ENCODE measurements around the gene DDX52. TPM values are rescaled to one million over a fixed set of nuclear protein-coding genes. Genes with fewer than 3 reads are reported as not detected.
"Not testable (repeated sequence)": the region's sequence is repeated elsewhere in the genome, so short reads cannot be mapped to it uniquely, and the experiment has no call there.

DDX52 gene
- total RNA-seq, 1 donor from 2014 or later = 39.2 TPM

DNA sequence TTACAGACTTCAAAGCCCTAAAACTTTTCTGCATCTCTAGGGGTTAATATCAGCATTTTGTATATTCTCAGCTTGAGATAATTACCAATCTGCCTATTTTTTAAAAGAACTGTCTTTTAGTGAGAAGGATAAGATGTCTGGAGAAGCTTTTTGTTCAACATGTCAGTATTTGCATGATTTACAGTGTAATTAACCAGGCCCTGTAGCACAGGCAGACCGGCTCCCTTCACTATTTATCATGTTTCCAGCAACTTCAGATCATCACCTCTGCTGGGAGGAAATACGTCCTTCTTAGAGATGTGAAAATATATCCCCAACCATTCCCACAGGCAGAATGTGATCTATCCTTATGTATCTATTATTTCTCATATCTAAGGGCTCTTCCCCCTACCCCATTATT, 8.6 kb upstream of the DDX52 start:
- intact Hi-C loops (cut with micrococcal nuclease) = no loop called here

DNA sequence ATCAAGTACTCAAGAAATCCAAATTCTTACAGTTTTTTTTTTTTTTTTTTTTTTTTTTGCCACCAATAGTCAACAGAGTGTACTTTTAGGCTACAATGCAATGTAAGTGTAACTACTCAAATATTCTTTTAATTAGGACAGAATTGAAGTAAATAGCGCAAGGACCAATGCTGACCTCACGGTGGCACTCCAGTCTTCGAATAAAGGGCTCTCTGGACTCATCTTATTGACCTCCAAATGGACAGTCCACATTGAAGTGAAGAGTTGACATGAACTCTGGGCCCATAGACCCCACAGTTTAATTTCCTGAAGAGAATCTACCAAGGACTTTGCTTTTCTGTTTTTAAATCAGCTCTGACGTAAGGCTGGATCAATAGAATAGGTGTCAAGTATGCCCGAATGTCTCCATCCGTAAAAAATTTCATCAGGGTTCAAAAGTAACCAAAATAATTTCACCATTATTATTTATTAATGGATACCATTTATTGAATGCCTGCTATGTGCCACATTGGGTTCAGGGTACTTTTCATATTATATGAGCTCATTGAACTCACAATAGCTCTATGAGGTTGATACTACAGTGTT, 7.3 kb upstream of the DDX52 start:
- intact Hi-C loops (cut with micrococcal nuclease) = no loop called here

DNA sequence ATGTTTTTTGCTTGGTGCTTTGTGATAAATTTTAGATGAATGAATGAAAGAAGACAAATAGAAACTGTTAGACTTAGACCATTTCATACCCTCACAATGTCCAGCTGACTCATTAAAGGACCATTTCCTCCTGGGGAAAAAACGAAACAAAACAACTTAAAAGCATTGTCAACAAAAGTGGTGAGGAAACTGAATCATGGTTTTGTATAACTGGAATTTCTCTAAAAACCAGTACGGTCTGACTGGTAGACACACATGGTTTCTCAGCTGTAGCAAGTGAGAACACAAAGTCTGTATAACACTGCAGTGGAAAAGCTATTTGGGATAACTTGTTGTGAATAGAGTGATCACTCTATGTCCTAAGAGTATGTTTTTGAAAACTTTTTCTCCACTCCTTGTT, 5.3 kb upstream of the DDX52 start:
- intact Hi-C loops (cut with micrococcal nuclease) = no loop called here

DNA sequence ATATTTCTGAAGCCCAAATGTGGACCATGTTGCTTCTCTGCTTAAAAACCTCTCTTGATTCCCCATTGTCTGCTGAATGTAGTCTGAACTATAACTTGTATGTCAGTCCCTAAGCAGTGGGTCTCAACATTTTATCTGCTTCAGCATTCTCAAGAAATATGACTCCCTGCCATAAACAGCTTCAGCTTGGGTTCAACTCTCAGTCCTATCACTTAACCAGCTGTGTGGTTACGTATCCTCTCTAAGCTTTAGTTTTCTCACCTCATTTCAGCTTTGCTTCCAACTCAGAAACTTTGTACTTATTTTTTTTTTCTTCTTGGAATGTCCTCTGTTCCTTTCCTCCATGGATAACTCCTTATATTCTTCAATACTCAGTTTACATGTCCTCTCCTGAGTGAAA, 4.6 kb upstream of the DDX52 start:
- intact Hi-C loops (cut with micrococcal nuclease) = no loop called here

DNA sequence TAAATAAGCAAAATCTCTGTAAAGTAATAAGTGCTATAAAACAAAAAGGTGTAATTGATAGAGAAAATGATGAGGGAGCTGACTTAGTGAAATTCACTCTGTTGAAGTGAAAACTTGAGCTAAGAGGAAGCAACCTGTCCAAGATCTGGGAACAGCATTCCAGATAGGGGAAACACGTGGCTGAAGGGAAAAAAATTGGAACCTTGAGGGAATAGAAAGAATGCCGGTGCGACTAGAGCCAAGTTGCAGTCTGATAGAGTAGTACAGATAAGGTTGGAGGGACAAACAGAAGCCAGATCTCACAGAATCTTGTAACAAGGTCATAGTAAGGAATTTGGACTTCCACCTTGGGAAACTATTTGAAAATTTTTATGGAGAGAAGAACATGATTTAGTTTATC, 623 bp upstream of the DDX52 start:
- intact Hi-C loops (cut with micrococcal nuclease) = loop anchor here (1.0 kb wide), 2 partner anchors 35 to 147 kb away; partner anchors contain the start of gene SYNRG

DNA sequence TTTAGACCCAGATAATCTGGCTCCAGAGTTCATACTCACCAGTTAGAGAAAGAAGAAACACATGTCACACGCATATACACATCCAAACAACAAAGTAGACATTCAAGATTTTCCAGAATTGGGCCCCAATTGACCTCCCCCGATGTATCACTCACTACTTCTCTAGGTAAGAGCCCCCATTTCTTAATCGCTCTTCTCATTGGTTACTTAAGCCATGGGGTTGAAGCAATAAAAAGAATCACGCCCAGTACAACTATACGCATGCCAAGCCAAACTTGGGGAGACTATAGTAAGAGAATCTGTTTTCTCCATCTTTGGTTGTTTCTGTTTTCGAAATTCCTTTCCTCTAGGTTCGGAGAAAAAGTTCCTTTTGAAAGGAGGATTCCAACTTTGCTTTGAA, 565 bp downstream of the DDX52 start:
- intact Hi-C loops (cut with micrococcal nuclease) = loop anchor here (1.0 kb wide), 2 partner anchors 33 to 149 kb away; partner anchors contain the start of gene SYNRG

DNA sequence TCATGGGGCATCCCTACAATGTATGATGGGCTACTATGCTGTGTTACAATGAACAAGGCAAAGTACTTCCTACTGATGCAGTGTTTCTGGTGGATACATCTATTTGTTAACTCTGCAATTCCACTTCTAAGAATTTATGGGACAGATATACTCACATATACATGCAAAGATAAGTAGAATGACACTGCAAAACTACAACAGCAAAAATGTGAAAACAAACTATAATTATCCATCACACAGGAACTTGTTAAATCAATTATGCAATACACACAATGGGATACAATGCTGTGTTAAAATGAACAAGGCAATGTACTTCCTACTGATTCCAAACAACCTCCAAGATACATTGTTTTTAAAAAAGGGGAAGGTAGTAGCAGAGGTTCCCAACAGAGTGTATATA, 3.2 kb downstream of the DDX52 start:
- intact Hi-C loops (cut with micrococcal nuclease) = no loop called here

DNA sequence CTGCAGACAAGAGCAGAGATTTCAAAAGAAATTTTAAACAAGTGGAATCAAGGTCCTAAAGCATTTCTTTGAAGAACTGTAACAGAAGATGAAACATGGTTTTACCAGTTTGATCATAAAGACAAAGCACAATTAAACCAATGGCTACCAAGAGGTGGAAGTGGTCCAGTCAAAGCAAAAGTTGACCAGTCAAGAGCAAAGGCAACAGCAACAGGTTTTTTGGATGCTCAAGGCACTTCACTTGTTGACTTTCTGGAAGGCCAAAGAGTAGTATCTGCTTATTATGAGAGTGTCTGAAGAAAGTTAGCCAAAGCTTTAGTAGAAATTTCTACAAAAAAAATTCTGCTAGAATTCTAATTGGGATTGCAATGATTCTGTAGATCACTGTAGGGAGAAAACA, 5.3 kb downstream of the DDX52 start:
- intact Hi-C loops (cut with micrococcal nuclease) = no loop called here

DNA sequence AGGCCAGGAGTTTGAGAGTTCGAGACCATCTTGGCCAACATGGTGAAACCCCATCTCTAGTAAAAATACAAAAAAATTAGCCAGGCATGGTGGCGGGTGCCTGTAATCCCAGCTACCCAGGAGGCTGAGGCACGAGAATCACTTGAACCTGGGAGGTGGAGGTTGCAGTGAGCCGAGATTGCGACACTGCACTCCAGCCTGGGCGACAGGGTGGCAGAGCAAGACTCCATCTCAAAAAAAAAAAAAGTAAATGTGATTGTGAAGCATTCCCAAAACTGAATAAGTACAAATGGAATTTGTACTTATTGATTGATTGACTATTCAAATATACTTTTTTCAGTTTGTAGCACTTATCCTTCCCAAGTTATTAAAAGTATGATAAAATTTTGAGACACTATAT, 26.8 kb downstream of the DDX52 start:
- intact Hi-C loops (cut with micrococcal nuclease) = not testable (repeated sequence)

DNA sequence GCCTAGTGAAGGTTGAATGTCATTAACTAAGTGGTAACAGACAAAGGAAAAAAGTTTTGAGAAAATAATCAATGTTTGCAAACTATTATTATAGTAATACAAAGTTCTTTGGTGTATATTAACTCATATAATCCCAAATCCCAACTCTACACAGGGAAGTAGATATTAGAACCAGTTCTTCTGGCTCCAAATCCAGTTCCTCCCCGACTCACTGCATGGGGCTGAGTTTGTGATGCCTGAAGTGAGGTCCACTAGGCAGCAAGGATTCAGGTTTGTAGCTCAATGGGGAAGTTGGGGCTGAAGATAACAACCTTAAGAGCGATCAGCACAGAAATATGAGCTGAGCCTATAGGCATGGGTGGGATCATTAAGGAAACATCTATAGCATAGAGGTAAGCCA, 28.4 kb downstream of the DDX52 start:
- intact Hi-C loops (cut with micrococcal nuclease) = no loop called here

DNA sequence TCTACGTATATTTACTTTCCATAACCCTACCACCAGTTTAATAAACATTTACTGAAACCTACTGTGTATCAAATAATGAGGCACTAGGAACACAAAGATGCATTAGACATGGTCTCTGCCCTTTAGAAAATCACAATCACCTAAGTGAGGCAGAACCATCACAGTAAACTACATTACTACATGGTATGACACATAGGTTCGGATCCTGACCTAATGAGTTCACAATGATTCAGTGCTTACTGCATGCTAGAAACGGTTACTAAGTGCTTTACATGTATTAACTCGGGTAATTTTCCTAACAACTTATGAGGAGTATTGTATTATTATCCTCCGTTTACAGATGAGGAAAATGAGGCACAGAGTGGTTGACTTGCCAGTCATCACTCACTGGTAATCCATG, 28.9 kb downstream of the DDX52 start:
- intact Hi-C loops (cut with micrococcal nuclease) = no loop called here

DNA sequence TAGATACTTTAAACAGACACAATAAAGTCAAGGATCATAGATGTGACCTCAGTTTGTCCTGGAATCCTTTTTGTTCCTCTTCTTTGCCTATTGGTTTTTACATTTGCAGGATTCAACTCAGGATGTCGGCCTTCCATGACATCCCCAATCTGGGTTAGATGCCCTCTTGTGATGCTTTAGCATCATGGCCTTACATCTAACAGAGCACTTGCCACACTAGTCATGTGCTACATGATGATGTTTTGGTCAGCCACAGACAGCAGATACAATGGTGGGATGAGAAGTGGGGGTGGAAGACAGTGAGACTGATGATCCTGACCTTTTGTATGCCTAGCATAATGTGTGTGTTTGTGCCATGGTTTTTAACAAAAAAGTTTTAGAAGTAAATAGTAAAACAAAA, 32.3 kb downstream of the DDX52 start:
- intact Hi-C loops (cut with micrococcal nuclease) = no loop called here

DNA sequence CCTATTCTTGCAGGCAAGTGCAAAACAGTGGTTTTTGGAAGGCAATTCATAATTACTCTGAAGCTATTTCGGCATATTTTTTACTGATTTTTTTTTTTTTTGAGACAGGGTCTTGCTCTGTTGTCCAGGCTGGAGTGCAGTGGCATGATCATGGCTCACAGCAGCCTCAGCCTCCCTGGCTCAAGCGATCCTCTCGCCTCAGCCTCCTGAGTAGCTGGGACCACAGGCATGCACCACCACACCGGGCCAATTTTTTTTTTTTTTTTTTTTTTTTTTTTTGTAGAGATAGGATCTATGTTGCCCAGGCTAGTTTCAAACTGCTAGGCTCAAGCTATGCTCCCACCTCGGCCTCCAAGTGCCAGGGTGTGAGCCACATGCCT, 33.2 kb downstream of the DDX52 start:
- intact Hi-C loops (cut with micrococcal nuclease) = not testable (repeated sequence)

DNA sequence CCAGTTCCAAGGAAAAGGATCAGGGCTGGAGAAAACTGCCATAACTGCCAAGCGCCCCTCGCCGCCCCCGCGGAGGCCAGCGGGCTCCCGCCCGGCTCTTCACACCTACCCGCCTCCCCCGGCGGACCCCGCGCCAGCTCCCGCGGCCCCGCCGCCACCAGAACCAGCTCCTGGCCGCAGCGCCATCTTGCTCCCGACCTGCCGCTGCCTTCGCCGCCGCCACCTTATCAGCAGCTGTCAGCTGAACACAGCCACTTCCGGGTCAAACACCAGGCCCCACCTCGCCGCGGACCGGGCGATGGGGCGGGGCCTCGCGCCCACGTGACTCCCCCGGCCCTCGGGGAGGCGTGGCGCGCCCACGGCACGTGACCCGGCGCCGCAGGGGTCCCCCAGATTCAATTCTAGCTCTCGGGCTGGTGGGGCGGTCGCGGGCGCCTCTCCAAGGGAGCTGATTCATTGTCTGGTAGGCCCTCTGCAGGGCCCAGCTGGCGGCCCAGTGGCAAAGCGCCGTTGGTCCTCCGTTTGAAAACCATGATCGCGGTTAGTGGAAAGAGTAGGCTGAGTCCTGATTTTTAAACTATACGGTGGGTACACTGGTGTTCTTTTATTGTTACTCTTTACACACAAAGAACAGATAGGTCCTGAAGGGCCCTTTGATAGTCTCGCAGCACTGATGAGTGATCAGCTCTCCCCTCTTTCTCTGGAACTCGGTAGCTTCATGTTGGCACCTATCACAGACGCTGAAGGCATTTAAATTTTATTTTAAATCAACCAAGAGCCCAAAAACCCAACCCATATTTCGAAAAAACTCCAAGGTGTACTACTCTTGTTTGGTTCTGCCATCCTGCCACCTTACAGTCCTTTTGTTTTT, 33.8 kb downstream of the DDX52 start, which contains the start of gene SYNRG:
Gene SYNRG (minus strand): TSS at position 249 of the 871 bp plus-strand sequence. CDS start 63 bp downstream, at position 186.
- intact Hi-C loops (cut with micrococcal nuclease) = loop anchor here (1.0 to 10.0 kb wide), 11 partner anchors 29 to 1795 kb away; partner anchors contain the start of genes AATF, ACACA, DDX52 and DUSP14

DNA sequence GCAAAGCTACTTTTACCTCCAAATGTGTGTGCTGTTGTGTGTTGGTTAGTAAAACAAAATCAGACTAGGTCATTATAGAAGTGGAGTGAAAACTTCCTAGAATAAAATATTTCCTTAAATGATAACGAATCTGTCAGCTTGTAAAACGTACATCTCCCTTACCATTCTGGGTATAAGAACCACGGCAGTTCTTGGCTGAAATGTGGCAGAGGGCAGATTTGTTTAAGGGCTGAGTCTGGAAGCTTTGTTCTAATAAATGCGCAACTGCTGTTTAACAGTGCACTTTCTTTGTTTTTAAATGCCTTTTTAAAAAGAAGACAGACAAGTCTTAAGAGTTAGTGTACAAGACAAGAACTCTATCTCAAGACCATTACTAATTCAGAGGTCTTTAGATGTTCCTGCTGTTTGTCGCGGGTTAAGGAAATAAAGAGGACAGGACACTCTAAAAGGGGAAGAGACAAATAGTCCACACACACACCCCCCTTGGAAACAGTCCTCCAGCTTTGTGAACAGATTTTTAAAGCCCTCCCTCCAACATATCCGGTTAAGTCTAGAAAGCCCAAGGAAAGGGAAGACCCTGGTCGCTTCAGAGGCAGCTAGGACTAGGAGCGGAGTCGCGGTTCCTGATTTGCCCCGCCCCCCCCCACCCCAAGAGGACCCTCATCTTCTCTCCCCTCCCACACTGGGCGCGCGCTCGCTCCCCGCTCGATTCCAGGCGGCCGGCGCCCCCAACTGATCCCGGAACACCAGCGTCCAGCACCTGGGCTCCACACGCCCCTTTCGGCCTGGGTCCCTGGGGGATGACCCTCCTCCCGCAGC, 34.7 kb downstream of the DDX52 start:
- intact Hi-C loops (cut with micrococcal nuclease) = loop anchor here (1.0 to 10.0 kb wide), 11 partner anchors 28 to 1796 kb away; partner anchors contain the start of genes AATF, ACACA, DDX52 and DUSP14

DNA sequence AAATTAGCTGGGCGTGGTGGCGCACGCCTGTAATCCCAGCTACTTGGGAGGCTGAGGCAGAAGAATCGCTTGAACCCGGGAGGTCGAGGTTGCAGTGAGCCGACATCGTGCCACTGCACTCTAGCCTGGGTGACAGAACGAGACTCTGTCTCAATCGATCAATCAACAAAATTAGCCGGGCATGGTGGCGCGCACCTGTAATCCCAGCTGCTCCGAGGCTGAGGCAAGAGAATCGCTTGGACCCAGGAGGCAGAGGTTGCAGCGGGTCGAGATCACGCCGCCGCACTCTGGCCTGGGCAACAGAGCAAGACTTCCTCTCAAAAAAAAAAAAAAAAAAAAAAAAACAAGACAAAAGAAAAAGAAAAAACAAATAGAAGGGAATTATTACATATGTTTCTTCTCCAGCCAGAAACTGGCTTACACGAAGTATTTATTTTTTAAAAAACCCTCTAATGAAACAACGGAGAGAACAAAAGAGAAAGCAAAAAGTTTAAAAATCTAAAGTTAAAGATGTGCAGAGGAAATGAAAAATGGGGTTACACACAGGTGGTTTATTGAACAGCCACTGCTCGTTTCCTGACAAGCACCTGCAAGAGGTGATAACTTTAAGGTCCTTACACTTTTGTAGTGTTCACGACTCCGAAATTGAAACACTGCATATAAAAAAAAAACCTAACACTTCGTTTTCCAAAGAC, 35.5 kb downstream of the DDX52 start:
- intact Hi-C loops (cut with micrococcal nuclease) = loop anchor here (2.0 to 10.0 kb wide), 10 partner anchors 27 to 1797 kb away; partner anchors contain the start of genes AATF, ACACA, DUSP14 and FBXL20

DNA sequence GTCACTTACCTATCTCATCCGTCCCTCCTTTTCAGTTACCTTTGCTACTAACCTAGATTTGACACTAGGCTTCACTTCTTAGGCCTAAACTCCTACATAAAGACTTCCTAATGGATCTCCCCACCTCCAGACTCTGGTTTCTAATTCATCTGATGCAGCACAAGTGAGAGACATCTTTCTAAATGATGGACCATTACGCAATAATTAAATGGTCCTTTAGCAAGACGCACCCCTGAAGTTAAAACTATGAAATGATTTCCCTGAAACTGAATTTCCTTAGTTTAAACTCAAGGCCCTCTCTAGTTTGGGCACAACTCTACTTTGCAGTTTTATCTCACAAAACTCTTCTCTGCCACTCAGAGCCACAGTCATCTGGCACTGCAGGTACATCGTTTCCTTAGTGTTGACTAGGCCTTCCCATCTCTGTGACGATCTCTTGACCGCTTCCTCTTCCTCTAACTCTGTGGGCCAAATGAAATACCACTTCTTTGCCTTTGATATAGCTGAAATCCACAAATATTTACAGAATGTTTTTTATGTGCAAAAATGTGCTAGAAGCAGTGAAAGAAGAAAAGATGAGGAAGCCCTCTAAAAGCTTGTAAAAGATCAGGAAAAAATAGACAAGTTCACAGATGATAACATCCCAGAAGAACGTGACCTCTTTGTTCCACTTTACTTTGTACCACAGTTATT, 37.3 kb downstream of the DDX52 start:
- intact Hi-C loops (cut with micrococcal nuclease) = loop anchor here (1.0 to 10.0 kb wide), 5 partner anchors 247 to 1799 kb away; partner anchors contain the start of genes AATF, FBXL20 and MRM1

DNA sequence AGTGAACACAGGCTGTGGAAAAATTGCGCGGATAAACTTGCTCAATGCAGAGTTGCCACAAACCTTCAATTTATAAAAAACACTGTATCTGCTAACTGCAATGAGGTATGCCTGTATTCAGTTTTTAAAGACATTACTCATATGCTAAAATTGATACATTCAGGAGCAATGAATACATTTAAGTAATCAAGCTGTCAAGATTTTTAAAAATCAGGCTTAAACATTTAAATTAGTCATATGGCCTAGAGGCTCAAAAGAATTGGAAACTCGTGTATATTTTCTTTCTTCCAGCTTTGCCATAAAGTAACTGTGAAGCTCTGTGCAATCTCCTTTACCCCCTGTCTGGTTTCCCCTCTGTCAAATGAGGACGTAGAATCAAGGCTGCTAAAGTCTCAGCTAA, 38.2 kb downstream of the DDX52 start:
- intact Hi-C loops (cut with micrococcal nuclease) = loop anchor here (5.0 to 10.0 kb wide), 4 partner anchors 658 to 1800 kb away; partner anchors contain the start of genes AATF, FBXL20 and MRM1

DNA sequence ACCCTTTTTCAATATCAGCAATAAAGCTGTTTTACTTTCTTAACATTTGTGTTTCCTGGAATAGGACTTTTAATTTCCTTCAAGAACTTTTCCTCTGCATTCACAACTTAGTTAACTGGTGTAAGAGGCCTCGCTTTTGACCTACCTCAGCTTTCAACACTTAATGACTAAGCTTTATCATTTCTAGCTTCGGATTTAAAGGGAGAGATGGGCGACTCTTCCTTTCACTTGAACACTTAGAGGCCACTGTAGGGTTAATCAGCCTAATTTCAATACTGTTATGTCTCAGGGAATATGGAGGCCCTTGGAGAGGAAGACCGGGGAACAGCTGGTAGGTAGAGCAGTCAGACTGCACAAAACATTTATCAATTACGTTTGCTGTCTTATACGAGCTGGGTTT, 38.7 kb downstream of the DDX52 start:
- intact Hi-C loops (cut with micrococcal nuclease) = loop anchor here (10.0 kb wide), 1 partner anchor 1800 kb away; the partner anchor contains the start of gene FBXL20

DNA sequence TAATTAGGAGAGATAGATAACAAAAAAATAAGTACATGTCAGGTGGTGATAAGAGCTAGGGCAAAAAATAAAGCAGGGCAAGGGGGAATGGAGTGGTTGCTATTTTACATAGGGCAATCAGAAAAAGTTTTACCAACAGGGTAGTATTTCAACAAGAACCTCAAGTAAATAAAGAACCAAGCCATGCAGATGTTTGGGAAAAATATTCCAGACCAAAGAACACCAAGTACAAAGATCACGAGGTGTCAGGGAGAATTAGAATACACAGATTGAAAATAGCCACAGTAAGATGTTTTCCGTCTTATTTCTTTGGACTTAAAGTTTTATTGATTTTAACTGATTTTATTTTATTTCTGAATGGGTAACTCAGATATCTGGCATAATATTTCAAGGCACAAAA, 45.1 kb downstream of the DDX52 start:
- intact Hi-C loops (cut with micrococcal nuclease) = no loop called here
